Left ventricle myocardium inferior (tissue), 1 donor: Measurements from ENCODE around the gene LGALS14. TPM values are rescaled to one million over a fixed set of nuclear protein-coding genes. Genes with fewer than 3 reads are reported as not detected.

Experiments
- DNase-seq: peaks from one replicate; pipeline ENCODE4 v3.0.0-alpha.2; 2020
- H3K27ac ChIP-seq: fragments of 200-600 bp; replicated peaks from 2 replicates; pipeline ENCODE4 v1.8.0; 2021
- H3K27me3 ChIP-seq: fragments of 200-600 bp; 2 replicates; pipeline ENCODE4 v1.8.0; 2021; ENCODE audit warnings: low read depth
- H3K36me3 ChIP-seq: fragments of 200-600 bp; 2 replicates; pipeline ENCODE4 v1.8.0; 2021
- H3K4me1 ChIP-seq: fragments of 200-600 bp; 2 replicates; pipeline ENCODE4 v1.8.0; 2021
- H3K4me3 ChIP-seq: fragments of 200-600 bp; 2 replicates; pipeline ENCODE4 v1.8.0; 2021; ENCODE audit warnings: mild to moderate bottlenecking, moderate library complexity
- H3K9me3 ChIP-seq: fragments of 200-600 bp; replicated peaks from 2 replicates; pipeline ENCODE4 v1.8.0; 2021
- intact Hi-C: fragments of 100-400 bp; cut with micrococcal nuclease; formaldehyde crosslinking; loops from one replicate; pipeline ENCODE4 v1.11.0; 2022
- total RNA-seq: library from RNA; stranded (reverse); fragmentation: NEBNext Ultra II Directional; extraction: Animal tissue kit (Norgen Biotek cat#: 25700); gene quantifications from one replicate; pipeline ENCODE4 v1.2.1, GENCODE V29; 2021
- TF ChIP-seq, protein P1 (sequence below): fragments of 200-600 bp; IDR thresholded peaks from 2 replicates; pipeline ENCODE4 v1.8.0; 2021; ENCODE audit warnings: antibody characterized with exemption, mild to moderate bottlenecking, borderline replicate concordance
- donor health status: DM: no; HTN: yes; CAD: no; lungs with severe emphysema.

Gene LGALS14
- total RNA-seq, 1 donor from 2014 or later, result not detected

GRCh38 chr19:39731685-39732084 is 27.4 kb downstream of the LGALS14 start:
- intact Hi-C loops, result no loop called here
- Histone ChIP-seq H3K27ac (no peak overlapping the region), H3K36me3 (no peaks in the 10 kb centered on the region), H3K27me3 (peaks cover 38% of the 10 kb centered on the region), H3K9me3 (no peaks in the 10 kb centered on the region), H3K4me1 (no peaks in the 10 kb centered on the region), H3K4me3 (no peak overlapping the region)
- DNase-seq, result no peak
- TF ChIP-seq, protein P1, sequence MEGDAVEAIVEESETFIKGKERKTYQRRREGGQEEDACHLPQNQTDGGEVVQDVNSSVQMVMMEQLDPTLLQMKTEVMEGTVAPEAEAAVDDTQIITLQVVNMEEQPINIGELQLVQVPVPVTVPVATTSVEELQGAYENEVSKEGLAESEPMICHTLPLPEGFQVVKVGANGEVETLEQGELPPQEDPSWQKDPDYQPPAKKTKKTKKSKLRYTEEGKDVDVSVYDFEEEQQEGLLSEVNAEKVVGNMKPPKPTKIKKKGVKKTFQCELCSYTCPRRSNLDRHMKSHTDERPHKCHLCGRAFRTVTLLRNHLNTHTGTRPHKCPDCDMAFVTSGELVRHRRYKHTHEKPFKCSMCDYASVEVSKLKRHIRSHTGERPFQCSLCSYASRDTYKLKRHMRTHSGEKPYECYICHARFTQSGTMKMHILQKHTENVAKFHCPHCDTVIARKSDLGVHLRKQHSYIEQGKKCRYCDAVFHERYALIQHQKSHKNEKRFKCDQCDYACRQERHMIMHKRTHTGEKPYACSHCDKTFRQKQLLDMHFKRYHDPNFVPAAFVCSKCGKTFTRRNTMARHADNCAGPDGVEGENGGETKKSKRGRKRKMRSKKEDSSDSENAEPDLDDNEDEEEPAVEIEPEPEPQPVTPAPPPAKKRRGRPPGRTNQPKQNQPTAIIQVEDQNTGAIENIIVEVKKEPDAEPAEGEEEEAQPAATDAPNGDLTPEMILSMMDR, result no peak

DNA sequence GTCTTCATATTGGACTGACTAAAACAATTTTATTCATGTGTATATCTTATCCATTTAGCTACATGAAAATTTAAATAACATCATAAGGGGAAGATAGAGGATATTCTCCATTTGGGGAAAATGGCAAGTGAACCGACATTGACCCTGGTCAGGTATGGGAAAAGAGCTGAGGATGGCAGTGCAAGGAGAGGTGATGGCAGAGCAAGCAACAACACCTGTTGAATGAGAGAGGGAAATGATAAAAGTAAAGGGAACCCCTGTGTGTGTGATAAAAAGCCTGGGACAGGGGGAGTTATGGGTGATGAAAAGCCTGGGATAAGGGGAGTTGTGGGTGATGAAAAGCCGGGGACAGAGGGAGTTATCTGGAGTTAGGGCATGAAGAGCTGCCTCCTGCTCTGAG is 29.6 kb downstream of the LGALS14 start:
- intact Hi-C loops, result no loop called here
- Histone ChIP-seq H3K4me3 (no peak overlapping the region), H3K36me3 (no peaks in the 10 kb centered on the region), H3K4me1 (no peaks in the 10 kb centered on the region), H3K27ac (no peak overlapping the region), H3K27me3 (peaks cover 41% of the 10 kb centered on the region), H3K9me3 (no peaks in the 10 kb centered on the region)
- no peak for DNase-seq
- TF ChIP-seq, protein P1, result no peak

GRCh38 chr19:39735688-39736087 is 31.4 kb downstream of the LGALS14 start:
- no peak overlapping the region for H3K27ac ChIP-seq
- H3K9me3 ChIP-seq, result no peaks in the 10 kb centered on the region
- H3K4me3 ChIP-seq, result no peak overlapping the region
- peaks cover 41% of the 10 kb centered on the region for H3K27me3 ChIP-seq
- intact Hi-C loops, result no loop called here
- H3K36me3 ChIP-seq, result no peaks in the 10 kb centered on the region
- TF ChIP-seq, protein P1, result no peak
- DNase-seq, result no peak
- no peaks in the 10 kb centered on the region for H3K4me1 ChIP-seq

DNA sequence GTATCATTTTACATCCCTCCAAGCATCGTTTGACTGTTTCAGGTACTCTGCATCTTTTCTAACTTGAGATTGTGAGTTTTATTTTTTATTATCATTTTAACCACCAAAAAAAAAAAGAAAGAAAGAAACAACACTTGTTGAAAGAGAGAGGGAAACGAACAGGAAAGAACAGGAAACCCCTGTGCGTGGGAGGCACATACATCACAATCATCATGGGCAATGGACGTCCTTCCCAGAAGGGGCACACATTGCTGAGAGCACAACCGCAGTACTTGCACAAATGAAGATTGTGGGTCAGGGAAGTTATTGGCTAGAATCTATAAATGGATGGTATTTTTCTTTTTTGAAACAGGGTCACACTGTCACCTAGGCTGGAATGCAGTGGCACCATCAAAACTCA is 31.8 kb downstream of the LGALS14 start:
- TF ChIP-seq, protein P1, result no peak
- no peak for DNase-seq
- H3K9me3 ChIP-seq, result no peaks in the 10 kb centered on the region
- no peaks in the 10 kb centered on the region for H3K36me3 ChIP-seq
- intact Hi-C loops, result no loop called here
- H3K4me3 ChIP-seq, result no peak overlapping the region
- peaks cover 44% of the 10 kb centered on the region for H3K27me3 ChIP-seq
- H3K4me1 ChIP-seq, result no peaks in the 10 kb centered on the region
- no peak overlapping the region for H3K27ac ChIP-seq

GRCh38 chr19:39737351-39737750 is 33.1 kb downstream of the LGALS14 start:
- Histone ChIP-seq H3K9me3 (no peaks in the 10 kb centered on the region), H3K27me3 (peaks cover 46% of the 10 kb centered on the region), H3K36me3 (no peaks in the 10 kb centered on the region), H3K4me3 (no peak overlapping the region), H3K27ac (no peak overlapping the region), H3K4me1 (no peaks in the 10 kb centered on the region)
- intact Hi-C loops, result no loop called here
- no peak for DNase-seq
- TF ChIP-seq, protein P1, result no peak

- H3K36me3 ChIP-seq, result no peaks in the 10 kb centered on the region
- TF ChIP-seq, protein P1, result no peak
- intact Hi-C loops, result no loop called here
- H3K27me3 ChIP-seq, result peaks cover 51% of the 10 kb centered on the region
- no peaks in the 10 kb centered on the region for H3K4me1 ChIP-seq
- no peak within 1 kb of the TSS for H3K27ac ChIP-seq
- H3K4me3 ChIP-seq, result no peak within 1 kb of the TSS
- no peaks in the 10 kb centered on the region for H3K9me3 ChIP-seq
- no peak for DNase-seq
Observed at GRCh38 chr19:39737891-39738290, 33.6 kb downstream of the LGALS14 start, which contains the start of gene CLC. Gene CLC (minus strand): TSS chr19:39738029. CDS start chr19:39737952, 77 bp downstream.
